HTERT RPE-1 (cell line): ENCODE measurements around the gene LRP11.
"Not testable (repeated sequence)": the region's sequence is repeated elsewhere in the genome, so short reads cannot be mapped to it uniquely, and the experiment has no call there.

Experiments used
- in situ Hi-C: fragments of 300-500 bp; cut with MboI; formaldehyde crosslinking; loops from 4 replicates; pipeline ENCODE4 v1.14.3; 2020; ENCODE audit warnings: low sequenced_read_pairs

Gene LRP11

DNA sequence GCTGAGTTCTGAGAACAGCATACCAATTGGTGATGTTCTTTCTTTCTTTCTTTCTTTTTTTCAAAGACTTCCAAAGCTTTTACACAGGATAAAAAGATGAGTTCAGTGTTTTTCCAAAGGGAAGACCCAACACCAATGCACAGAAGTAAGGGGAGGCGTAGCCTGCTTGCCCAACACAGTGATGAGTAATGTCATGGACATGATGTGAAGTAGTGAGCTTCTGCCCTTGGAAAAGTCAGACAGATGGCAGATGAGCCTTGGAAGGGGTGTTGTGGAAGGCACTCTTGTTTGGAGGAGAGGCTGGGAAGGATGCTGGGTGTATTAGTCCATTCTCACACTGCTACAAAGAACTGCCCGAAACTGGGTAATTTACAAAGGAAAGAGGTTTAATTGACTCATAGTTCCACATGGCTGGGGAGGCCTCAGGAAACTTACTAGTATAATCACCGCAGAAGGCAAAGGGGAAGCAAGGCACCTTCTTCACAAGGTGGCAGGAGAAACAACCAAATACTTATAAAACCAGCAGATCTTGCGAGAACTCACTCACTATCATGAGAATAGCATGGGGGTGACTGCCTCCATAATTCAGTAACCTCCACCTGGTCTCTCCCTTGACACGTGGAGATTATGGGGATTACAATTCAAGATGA is 12.6 kb downstream of the LRP11 start:
- in situ Hi-C loops = no loop called here

- in situ Hi-C loops = not testable (repeated sequence)
Measured at GRCh38 chr6:149848343-149848742, 15.8 kb downstream of the LRP11 start.

DNA sequence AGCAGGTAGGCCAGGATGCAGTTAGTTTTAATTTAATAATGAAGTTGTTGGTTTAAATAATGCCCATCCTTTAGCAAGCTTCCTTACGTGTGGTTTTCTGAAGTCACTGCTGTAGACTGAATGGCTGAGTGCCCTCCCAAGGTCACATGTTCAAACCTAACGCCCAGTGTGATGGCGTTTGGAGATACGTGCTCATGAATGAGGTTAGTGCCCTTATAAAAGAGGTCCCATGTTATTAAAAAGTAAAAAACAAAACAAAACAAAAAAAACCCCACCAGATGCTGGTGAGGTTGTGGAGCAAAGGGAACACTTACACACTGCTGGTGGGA is 16.3 kb downstream of the LRP11 start:
- in situ Hi-C loops = no loop called here

DNA sequence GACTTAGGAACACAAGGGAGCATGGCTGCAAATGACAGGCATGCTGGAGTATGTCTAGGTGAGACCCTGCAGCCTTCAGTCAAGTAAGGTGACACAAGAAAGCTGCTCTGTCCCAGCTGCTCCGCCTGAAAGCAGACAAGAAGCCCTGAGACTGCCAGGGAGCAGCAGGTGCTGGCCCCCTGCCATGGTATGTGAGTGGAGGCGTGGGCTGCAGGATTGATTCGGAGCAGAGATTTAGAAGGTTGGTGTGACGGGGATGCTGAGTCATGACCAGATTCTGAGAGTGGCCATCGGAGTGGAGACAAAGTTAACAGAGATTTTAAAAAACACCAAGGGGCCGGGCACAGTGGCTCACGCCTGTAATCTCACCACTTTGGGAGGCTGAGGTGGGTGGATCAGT is 17.8 kb downstream of the LRP11 start:
- in situ Hi-C loops = no loop called here

GRCh38 chr6:149845549-149845948 is 18.6 kb downstream of the LRP11 start:
- in situ Hi-C loops = no loop called here

DNA sequence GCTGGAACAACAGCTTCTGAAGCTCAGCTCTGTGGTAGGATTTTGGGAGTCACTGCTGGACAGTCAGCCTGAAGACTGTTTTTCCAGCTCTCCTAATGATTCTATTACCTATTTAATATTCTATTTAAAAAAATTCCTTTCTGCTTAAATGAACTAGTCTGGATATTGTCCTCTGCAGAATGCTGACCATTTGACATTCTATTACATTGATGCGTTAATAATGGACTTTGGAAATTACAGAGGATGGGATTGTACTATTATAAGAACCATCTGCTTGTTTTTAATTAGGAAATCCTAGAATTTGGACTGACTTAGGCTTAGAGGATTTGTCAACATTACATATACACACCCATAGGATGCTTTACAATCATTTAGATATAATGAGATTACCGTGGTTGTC is 19.7 kb downstream of the LRP11 start:
- in situ Hi-C loops = no loop called here

GRCh38 chr6:149844036-149844435 is 20.1 kb downstream of the LRP11 start:
- in situ Hi-C loops = not testable (repeated sequence)

DNA sequence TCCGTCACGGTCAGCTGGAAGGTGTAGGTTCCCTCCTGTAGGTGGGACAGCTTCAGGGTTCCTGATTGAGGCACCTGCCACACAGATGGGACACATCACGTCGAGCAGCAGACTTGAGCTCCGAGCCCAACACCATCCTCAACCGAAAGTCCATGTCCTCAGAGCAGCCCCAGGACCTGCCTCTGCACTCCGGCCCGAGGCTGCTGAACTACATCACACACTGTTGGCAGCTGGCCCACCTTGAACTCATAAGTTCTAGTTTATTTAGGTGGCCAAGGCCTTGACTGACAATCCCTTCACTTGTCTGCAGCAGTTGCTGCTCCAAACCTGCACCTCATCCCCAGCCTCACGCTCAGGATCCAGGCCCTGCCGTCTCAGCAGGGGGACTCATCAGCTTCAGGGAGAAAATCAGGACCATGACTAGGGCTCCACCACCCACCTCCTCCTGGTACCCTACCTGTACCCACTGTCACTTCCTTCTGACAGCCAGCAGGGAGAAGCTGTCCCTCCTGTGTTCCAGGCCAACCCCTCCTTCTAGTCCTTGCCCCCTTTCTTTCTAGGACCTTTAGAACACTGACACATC is 21.0 kb downstream of the LRP11 start:
- in situ Hi-C loops = no loop called here

DNA sequence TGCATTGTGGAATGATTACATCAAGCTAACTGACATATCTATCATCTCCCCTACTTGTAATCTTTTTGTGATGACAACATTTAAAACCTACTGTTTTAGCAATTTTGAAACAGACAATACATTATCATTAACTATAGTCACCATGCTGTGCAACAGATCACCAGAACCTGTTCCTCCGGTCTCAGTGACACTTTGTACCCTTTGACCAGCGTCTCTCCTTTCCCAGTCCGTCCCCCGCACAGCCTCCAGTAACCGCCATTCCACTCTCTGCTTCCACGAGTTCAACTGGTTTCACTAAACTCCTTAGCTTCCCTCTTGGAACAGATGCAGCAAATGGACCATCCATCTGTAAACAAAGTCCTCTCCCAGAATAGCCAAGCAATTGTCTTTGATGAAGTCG is 21.8 kb downstream of the LRP11 start:
- in situ Hi-C loops = no loop called here

DNA sequence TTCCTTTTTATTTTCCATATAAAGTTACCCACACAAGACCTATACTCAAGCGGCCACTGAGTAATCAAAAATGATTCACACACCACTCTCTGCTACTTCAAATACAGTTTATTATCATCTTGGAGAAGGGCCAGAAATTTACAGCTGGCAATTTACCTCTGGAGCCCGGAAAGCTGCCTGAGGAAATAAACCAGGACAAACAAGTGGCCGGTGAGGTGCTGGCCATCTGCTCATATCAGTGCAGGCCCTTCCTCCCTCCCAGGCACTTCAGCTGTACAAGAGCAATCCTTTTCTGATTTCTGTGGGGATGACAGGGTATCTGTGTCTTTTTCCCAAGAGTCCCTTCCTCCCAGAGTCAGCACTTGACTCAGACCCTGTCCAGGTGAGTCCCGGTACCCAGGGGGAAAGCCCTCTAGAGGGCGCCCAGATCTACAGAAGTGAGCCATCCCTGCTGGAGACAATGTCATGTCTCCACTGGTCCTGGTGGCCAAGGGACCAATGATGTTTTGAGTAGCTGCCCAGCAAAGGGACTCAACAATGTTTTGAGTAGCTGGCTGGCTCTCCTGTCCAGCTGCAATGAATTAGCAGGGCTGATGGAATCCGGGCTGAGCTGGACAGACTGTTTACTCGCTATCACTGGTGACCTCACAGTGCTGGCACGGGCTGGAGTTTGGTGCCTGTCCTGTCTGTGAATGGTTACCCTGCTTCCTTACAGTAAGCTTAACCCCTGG is 23.6 kb downstream of the LRP11 start:
- in situ Hi-C loops = no loop called here

GRCh38 chr6:149834513-149835481 is 29.4 kb downstream of the LRP11 start:
- in situ Hi-C loops = no loop called here

DNA sequence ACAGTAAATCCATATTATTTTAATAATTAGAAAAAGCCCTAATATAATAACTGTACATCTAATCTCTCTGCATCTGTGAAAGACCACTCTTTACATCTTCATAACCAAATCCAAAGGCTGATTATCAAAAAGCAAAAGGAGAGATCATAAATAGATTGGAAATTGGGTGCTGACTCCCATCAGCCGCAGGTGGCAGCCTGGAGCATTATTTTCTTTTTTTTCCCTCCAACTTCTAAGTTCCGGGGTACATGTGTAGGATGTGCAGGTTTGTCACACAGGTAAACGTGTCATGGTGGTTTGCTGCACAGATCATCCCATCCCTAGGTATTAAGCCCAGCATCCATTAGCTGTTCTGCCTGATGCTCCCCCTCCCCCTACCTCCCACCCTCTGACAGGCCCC is 30.5 kb downstream of the LRP11 start:
- in situ Hi-C loops = no loop called here

GRCh38 chr6:149831308-149831820 is 32.8 kb downstream of the LRP11 start:
- in situ Hi-C loops = no loop called here

DNA sequence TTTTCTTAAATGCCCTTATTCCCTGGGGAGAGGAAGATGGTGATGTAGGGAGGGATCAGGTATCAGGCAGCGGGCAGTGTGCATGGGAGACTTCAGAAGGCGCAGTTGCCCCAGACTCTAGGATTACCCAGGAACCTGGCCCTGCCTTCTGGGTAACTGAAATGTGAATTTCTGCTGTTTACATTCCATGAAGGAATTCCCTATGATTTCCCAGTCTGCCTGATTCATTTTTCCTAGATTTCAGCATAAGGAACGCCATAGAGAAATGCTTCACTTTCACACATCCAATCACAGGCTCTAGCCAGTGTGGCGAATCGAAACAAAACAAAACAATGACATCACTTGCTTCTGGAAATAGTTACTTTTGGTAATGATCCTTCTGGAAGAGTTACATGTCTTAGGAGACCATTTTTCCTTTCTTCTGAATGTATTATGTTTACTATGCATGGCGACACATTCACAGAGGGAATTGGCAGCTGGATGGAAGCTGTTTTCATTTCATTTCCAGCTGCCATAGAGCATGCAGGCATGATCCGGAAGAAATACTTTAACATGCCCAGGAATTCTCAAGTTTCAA is 33.3 kb downstream of the LRP11 start:
- in situ Hi-C loops = no loop called here

DNA sequence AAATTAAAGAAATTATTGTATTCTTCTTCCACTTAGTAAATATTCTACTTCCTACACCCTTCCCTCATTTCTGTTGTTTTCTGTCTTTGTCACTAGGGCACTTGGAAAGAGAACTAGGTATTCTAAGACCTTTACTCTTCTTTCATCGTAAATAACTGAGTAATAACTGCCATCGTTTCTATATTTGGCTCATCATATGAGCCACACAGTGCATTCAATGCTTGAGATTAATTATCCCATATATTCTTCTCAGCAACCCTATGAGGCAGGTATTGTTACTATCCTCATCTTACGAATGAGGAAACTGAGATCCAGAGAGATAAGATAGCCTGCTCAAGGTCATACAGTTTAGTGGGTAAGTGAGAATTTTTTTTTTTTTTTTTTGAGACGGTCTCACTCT is 38.9 kb downstream of the LRP11 start:
- in situ Hi-C loops = no loop called here

DNA sequence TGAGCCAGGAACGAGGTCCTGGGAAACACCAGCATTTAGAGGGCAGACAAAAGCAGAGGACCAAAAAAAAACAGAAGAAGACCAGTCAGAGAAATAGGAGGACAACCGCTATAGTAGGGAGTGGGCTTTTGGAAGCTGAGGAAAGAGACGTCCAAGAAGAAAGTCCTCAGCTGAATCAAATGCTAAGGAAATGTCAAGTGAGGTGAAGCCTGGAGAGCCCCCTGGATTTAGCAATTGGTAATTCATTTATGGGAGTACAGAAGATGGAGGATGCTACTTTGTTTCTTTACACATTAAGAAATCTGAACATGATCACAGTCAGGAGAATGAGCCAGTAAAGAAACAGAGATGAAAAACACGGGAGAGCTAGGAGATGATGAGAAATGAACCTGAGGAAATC is 41.1 kb downstream of the LRP11 start:
- in situ Hi-C loops = no loop called here

- in situ Hi-C loops = no loop called here
Measured at GRCh38 chr6:149821492-149821891, 42.7 kb downstream of the LRP11 start.

GRCh38 chr6:149820506-149820905 is 43.7 kb downstream of the LRP11 start:
- in situ Hi-C loops = no loop called here

GRCh38 chr6:149815788-149816187 is 48.4 kb downstream of the LRP11 start:
- in situ Hi-C loops = no loop called here

DNA sequence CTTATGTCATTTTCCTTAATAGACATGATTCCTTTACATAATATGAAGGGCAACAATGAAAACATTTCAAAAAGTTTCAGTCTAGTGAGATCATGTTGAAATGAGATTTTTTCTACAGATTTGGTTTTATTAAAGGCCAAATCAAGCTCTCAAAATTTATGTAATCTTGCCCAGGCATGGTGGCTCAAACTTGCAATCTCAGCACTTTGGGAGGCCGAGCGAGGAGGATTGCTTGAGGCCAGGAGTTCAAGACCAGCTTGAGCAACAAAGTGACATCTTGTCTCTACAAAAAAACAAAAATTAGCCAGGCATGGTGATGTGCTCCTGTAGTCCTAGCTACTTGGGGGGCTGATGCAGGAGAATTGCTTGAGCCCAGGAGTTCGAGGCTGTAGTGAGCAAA is 50.8 kb downstream of the LRP11 start:
- in situ Hi-C loops = no loop called here

- in situ Hi-C loops = no loop called here
Measured at GRCh38 chr6:149809798-149810197, 54.4 kb downstream of the LRP11 start.
